Measurements from ENCODE around the gene CGREF1.

CGREF1 gene

DNA sequence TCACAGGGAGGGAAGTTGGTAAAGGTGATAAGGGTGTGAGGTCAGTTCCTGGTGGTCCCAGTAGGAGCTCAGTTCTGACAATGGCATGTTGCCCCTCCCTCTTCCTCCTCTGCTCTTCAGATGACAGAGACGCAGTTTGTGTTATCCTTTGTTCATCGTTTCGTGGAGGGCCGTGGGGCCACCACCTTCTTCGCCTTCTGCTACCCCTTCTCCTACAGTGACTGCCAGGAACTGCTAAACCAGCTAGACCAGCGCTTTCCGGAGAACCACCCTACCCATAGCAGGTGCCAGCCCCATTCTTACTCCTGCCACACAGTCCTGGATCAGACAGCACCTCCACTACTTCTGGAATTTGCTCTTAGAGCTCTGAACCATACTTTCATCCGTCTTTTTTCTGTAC is 65.2 kb downstream of the CGREF1 start:
- TF ChIP-seq, protein P1, sequence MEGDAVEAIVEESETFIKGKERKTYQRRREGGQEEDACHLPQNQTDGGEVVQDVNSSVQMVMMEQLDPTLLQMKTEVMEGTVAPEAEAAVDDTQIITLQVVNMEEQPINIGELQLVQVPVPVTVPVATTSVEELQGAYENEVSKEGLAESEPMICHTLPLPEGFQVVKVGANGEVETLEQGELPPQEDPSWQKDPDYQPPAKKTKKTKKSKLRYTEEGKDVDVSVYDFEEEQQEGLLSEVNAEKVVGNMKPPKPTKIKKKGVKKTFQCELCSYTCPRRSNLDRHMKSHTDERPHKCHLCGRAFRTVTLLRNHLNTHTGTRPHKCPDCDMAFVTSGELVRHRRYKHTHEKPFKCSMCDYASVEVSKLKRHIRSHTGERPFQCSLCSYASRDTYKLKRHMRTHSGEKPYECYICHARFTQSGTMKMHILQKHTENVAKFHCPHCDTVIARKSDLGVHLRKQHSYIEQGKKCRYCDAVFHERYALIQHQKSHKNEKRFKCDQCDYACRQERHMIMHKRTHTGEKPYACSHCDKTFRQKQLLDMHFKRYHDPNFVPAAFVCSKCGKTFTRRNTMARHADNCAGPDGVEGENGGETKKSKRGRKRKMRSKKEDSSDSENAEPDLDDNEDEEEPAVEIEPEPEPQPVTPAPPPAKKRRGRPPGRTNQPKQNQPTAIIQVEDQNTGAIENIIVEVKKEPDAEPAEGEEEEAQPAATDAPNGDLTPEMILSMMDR (IDR thresholded peaks at IDR 0.05; ENCODE audit: low read depth, low read length, poor library complexity, severe bottlenecking): no peak
- TF ChIP-seq EZH2phosphoT487 (IDR thresholded peaks at IDR 0.05; ENCODE audit: borderline replicate concordance, low read length): no peak
- Histone ChIP-seq H3K27me3 (ENCODE audit: control insufficient read depth, low read length) (no peaks in the 10 kb centered on the region), H3K4me1 (ENCODE audit: control insufficient read depth, low read length) (peaks cover 16% of the 10 kb centered on the region), H3K27ac (ENCODE audit: low read depth, low read length) (no peak overlapping the region), H4K20me1 (ENCODE audit: control insufficient read depth, insufficient read depth, low read depth, low read length) (no peaks in the 10 kb centered on the region), H3K4me2 (ENCODE audit: low read length) (no peak overlapping the region), H3K36me3 (ENCODE audit: control insufficient read depth, low read length) (peaks cover 35% of the 10 kb centered on the region), H3F3A (ENCODE audit: control insufficient read depth, insufficient read depth) (peaks cover 2% of the 10 kb centered on the region; the same call in 1 of the 2 replicates), H3K9me2 (replicated peaks; ENCODE audit: control insufficient read depth, low read length) (no peaks in the 10 kb centered on the region), H3K4me3 (ENCODE audit: low read length) (no peak overlapping the region), H3K9me3 (ENCODE audit: control insufficient read depth, insufficient read depth, low read length) (no peaks in the 10 kb centered on the region), H3K79me2 (ENCODE audit: control insufficient read depth, low read length) (peaks cover 4% of the 10 kb centered on the region)

DNA sequence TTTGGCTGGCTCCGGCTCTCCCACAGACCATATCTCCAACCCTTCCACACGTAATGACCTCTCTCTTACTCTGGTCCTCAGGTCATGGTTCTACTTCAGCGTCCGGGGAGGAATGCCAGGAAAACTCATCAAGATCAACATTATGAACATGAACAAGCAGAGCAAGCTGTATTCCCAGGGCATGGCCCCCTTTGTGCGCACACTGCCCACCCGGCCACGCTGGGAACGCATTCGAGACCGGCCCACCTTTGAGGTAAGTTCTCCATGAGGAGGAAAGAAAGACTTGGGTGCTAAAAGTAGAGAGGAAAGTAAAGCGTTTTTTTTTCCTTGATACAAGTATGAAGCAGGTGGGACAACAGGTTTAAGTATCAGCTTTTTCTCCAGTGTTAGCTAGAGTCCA is 65.6 kb downstream of the CGREF1 start:
- peaks cover 4% of the 10 kb centered on the region for H3K79me2 ChIP-seq (ENCODE audit: control insufficient read depth, low read length)
- no peak overlapping the region for H3K4me2 ChIP-seq (ENCODE audit: low read length)
- no peaks in the 10 kb centered on the region for H3K9me3 ChIP-seq (ENCODE audit: control insufficient read depth, insufficient read depth, low read length)
- H3K4me3 ChIP-seq (ENCODE audit: low read length): no peak overlapping the region
- H4K20me1 ChIP-seq (ENCODE audit: control insufficient read depth, insufficient read depth, low read depth, low read length): no peaks in the 10 kb centered on the region
- no peak overlapping the region for H3K27ac ChIP-seq (ENCODE audit: low read depth, low read length)
- H3F3A ChIP-seq (ENCODE audit: control insufficient read depth, insufficient read depth): peaks cover 2% of the 10 kb centered on the region; the same call in 1 of the 2 replicates
- no peaks in the 10 kb centered on the region for H3K9me2 ChIP-seq (replicated peaks; ENCODE audit: control insufficient read depth, low read length)
- TF ChIP-seq, protein P1 (IDR thresholded peaks at IDR 0.05; ENCODE audit: low read depth, low read length, poor library complexity, severe bottlenecking): no peak
- TF ChIP-seq EZH2phosphoT487 (IDR thresholded peaks at IDR 0.05; ENCODE audit: borderline replicate concordance, low read length): no peak
- no peaks in the 10 kb centered on the region for H3K27me3 ChIP-seq (ENCODE audit: control insufficient read depth, low read length)
- peaks cover 16% of the 10 kb centered on the region for H3K4me1 ChIP-seq (ENCODE audit: control insufficient read depth, low read length)
- peaks cover 35% of the 10 kb centered on the region for H3K36me3 ChIP-seq (ENCODE audit: control insufficient read depth, low read length)

DNA sequence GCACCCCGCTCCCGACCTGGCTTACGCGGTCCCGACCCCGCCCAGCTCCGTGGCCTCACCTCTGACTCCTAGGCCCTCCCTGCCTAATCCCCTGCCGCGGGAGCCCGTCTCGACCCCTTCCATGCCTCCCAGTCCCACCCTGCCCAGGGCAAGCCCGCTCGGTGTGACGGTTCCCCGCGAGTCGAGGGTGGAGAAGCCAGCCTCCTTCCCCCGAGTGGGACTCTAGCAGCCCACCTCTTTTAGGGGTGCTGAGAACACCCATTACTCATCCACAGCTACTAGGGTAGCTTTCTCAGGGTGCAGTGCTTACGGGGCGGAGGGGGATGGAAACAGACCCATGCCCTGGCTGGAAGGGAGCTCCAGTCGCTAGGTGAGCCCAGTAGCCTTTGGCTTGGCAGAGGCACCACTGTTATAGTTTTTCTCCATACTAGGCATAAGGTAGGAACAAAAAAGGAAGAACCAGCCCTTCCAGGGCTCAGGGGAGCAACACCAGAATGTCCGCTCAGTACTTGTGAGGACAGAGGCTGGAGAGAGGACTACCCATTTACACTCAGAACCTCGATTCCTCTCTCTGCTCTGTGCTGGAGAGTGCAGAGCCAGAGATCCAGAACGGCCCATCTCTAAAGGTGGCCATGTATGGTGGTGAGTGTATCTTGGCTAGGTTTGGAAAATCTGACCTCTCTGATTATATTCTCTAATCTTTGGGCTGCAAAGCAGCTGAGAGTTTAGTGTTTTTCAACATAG is 66.9 kb downstream of the CGREF1 start:
- H4K20me1 ChIP-seq (ENCODE audit: control insufficient read depth, insufficient read depth, low read depth, low read length): no peaks in the 10 kb centered on the region
- H3K27me3 ChIP-seq (ENCODE audit: control insufficient read depth, low read length): no peaks in the 10 kb centered on the region
- peaks cover 4% of the 10 kb centered on the region for H3K79me2 ChIP-seq (ENCODE audit: control insufficient read depth, low read length)
- no peak overlapping the region for H3K27ac ChIP-seq (ENCODE audit: low read depth, low read length)
- H3K9me2 ChIP-seq (replicated peaks; ENCODE audit: control insufficient read depth, low read length): no peaks in the 10 kb centered on the region
- no peaks in the 10 kb centered on the region for H3K9me3 ChIP-seq (ENCODE audit: control insufficient read depth, insufficient read depth, low read length)
- TF ChIP-seq EZH2phosphoT487 (IDR thresholded peaks at IDR 0.05; ENCODE audit: borderline replicate concordance, low read length): no peak
- TF ChIP-seq, protein P1 (IDR thresholded peaks at IDR 0.05; ENCODE audit: low read depth, low read length, poor library complexity, severe bottlenecking): no peak
- peaks cover 8% of the 10 kb centered on the region for H3F3A ChIP-seq (ENCODE audit: control insufficient read depth, insufficient read depth)
- H3K4me2 ChIP-seq (ENCODE audit: low read length): peak overlapping the region; percentile 93
- peaks cover 16% of the 10 kb centered on the region for H3K4me1 ChIP-seq (ENCODE audit: control insufficient read depth, low read length)
- peak overlapping the region; percentile 85 for H3K4me3 ChIP-seq (ENCODE audit: low read length)
- peaks cover 28% of the 10 kb centered on the region for H3K36me3 ChIP-seq (ENCODE audit: control insufficient read depth, low read length)
